RWPE2 (cell line): ENCODE measurements around the gene ITPKB.

Source experiments
- ATAC-seq: fragments of 200-7000 bp; cut with Tn5 transposase; 3 replicates; pipeline ENCODE4 v1.9.1; 2021; ENCODE audit warnings: low read depth
- DNase-seq: peaks from one replicate; pipeline ENCODE4 v3.0.0-alpha.2; 2020; ENCODE audit warnings: low spot score
- H3K27ac ChIP-seq: fragments of 450-650 bp; 2 replicates; pipeline ENCODE4 v1.5.1; 2017; ENCODE audit warnings: mild to moderate bottlenecking; ENCODE audit not compliant: poor library complexity, severe bottlenecking
- H3K27me3 ChIP-seq: fragments of 250-450 bp; sonication (Bioruptor Pico); 2 replicates; pipeline ENCODE4 v1.5.1; 2021; ENCODE audit warnings: mild to moderate bottlenecking, moderate library complexity; ENCODE audit not compliant: insufficient read depth, poor library complexity, severe bottlenecking
- H3K36me3 ChIP-seq: fragments of 250-450 bp; sonication (Bioruptor Pico); 2 replicates; pipeline ENCODE4 v1.5.1; 2020; ENCODE audit warnings: low read depth, mild to moderate bottlenecking, moderate library complexity
- H3K4me1 ChIP-seq: fragments of 250-450 bp; sonication (Bioruptor Pico); 2 replicates; pipeline ENCODE4 v1.5.1; 2021; ENCODE audit warnings: mild to moderate bottlenecking, moderate library complexity; ENCODE audit not compliant: insufficient read depth, poor library complexity, severe bottlenecking
- H3K4me3 ChIP-seq: fragments of 250-450 bp; sonication (Bioruptor Pico); 2 replicates; pipeline ENCODE4 v1.5.1; 2021; ENCODE audit warnings: mild to moderate bottlenecking, moderate library complexity; ENCODE audit not compliant: severe bottlenecking
- H3K9me3 ChIP-seq: fragments of 250-450 bp; sonication (Bioruptor Pico); 2 replicates; pipeline ENCODE4 v1.5.1; 2021; ENCODE audit warnings: mild to moderate bottlenecking, moderate library complexity; ENCODE audit not compliant: severe bottlenecking
- CTCF ChIP-seq: fragments of 450-650 bp; IDR thresholded peaks from one replicate; pipeline ENCODE4 v1.5.1; 2017; ENCODE audit warnings: mild to moderate bottlenecking, moderate library complexity; ENCODE audit not compliant: poor library complexity, severe bottlenecking

Gene ITPKB

GRCh38 chr1:226662642-226663326 lies 76.3 kb downstream of the ITPKB start:
- Histone ChIP-seq H3K9me3 (no peaks in the 10 kb centered on the region), H3K4me1 (peaks cover 9% of the 10 kb centered on the region), H3K27ac (no peak overlapping the region), H3K4me3 (no peak overlapping the region), H3K36me3 (no peaks in the 10 kb centered on the region), H3K27me3 (no peaks in the 10 kb centered on the region)
- DNase-seq (no peak), ATAC-seq (peak; percentile 88)
- no peak for TF ChIP-seq CTCF

DNA sequence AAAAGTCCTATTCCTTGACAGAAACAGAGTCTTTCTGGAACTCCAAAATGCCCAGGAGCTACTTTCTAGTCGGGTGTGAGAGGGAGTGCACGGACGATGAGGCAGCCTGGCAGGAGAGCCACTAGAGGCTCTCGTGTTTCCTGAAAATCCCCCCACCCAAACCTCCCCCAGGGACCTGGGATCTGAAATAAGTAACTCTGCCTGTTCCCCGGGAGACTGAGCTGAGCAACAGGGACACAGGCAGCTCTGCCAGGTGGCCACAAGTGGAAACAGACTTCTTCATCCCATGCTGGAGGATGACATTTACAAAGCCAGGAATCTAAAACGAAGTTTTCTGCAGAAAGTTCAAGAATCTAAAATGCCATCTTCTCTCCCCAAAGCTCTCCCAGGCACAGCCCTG lies 77.1 kb downstream of the ITPKB start:
- ATAC-seq (no peak), DNase-seq (no peak)
- Histone ChIP-seq H3K4me1 (peaks cover 18% of the 10 kb centered on the region), H3K9me3 (no peaks in the 10 kb centered on the region), H3K27ac (no peak overlapping the region), H3K36me3 (no peaks in the 10 kb centered on the region), H3K4me3 (no peak overlapping the region), H3K27me3 (no peaks in the 10 kb centered on the region)
- TF ChIP-seq CTCF, result no peak

DNA sequence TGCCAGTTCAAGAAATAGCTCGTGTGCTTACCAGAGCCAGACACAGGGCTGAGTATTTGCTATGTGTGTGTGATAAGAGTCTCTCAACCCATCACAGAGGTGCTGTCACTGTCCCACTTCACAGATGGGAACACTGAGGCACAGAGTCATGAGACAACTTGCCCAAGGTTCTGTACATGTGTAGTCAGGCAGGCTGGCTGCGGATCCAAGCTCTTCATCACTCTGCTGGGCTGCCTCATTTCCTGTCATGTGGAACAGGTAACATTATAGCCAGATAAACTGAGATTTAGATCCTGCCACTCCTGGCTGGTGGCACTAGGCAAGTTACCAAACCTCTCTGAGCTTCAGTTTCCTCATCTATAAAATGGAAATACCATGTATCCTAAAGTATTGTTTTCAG lies 77.8 kb downstream of the ITPKB start:
- Histone ChIP-seq H3K4me3 (no peak overlapping the region), H3K36me3 (no peaks in the 10 kb centered on the region), H3K9me3 (no peaks in the 10 kb centered on the region), H3K4me1 (peaks cover 24% of the 10 kb centered on the region), H3K27ac (no peak overlapping the region), H3K27me3 (no peaks in the 10 kb centered on the region)
- DNase-seq (no peak), ATAC-seq (no peak)
- TF ChIP-seq CTCF, result no peak

DNA sequence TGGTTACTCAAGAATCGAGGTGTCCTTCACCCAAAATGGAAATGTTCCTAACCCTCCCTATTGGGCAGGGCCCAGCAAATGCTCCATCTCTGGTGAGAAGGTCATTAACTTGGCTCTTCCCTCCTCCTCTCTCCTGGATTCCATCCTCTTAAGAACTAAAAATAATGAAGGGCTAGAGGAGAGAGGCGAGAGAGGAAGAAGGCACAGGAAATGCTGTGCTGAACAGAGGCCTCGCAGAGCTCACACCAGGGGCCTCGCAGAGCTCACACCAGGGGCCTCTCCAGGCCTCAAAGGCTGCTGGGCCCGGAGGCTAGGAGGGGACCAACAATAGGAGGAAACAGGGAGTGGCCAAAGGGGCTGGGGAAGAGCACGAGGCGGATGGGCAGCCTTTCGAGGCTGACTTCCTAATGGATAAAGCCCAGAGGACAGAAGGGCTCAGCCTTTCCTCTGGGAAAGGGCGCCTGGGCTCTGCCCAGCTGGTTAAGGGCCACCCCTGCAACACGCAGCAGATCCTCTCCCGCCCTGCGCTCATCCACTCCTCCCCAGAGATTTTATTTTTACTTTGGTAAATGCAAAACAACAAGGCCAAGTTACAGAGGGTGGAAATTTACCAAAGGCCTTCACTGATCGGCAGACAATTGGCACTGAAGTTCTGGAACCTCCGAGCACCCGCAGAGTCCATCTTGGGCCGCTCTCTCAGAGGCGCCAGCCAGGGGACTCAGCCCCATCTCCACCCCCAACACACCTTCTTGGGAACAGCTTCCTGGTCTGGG lies 78.5 kb downstream of the ITPKB start:
- H3K9me3 ChIP-seq, result no peaks in the 10 kb centered on the region
- no peak overlapping the region for H3K4me3 ChIP-seq
- ATAC-seq (no peak), DNase-seq (no peak)
- H3K4me1 ChIP-seq, result peaks cover 24% of the 10 kb centered on the region
- no peak overlapping the region for H3K27ac ChIP-seq
- no peaks in the 10 kb centered on the region for H3K27me3 ChIP-seq
- no peak for TF ChIP-seq CTCF
- no peaks in the 10 kb centered on the region for H3K36me3 ChIP-seq

GRCh38 chr1:226659641-226660040 lies 79.4 kb downstream of the ITPKB start:
- Histone ChIP-seq H3K4me3 (no peak overlapping the region), H3K27ac (no peak overlapping the region), H3K36me3 (no peaks in the 10 kb centered on the region), H3K9me3 (no peaks in the 10 kb centered on the region), H3K4me1 (peaks cover 24% of the 10 kb centered on the region), H3K27me3 (no peaks in the 10 kb centered on the region)
- ATAC-seq (no peak), DNase-seq (no peak)
- no peak for TF ChIP-seq CTCF
